ENCODE measurements around the gene MAT2A. TPM values are rescaled to one million over a fixed set of nuclear protein-coding genes. Genes with fewer than 3 reads are reported as not detected.

The MAT2A gene
- polyA plus RNA-seq, 4 donors, result 310 to 357 (median 338) TPM

Other genes with a start within 250 kb of the MAT2A start
- 100 to 1,000 TPM; 116 to 133 (median 127) TPM for gene TGOLN2, start 211.2 kb upstream of the MAT2A start, polyA plus RNA-seq (ENCODE audit: insufficient read length in 4 of 4)
- gene RETSAT, start 184.6 kb upstream of the MAT2A start, polyA plus RNA-seq (ENCODE audit: insufficient read length in 4 of 4), result 10 to 100 TPM; 13.4 to 26.5 (median 24.8) TPM
- gene ELMOD3, start 184.4 kb upstream of the MAT2A start, polyA plus RNA-seq (ENCODE audit: insufficient read length in 4 of 4), result 10 to 100 TPM; 23.9 to 27.7 (median 25.7) TPM
- 100 to 1,000 TPM; 103 to 130 (median 116) TPM for gene CAPG, start 128.8 kb upstream of the MAT2A start, polyA plus RNA-seq (ENCODE audit: insufficient read length in 4 of 4)
- under 1 TPM; 0.24 to 0.62 (median 0.56) TPM for gene SH2D6, start 120.5 kb upstream of the MAT2A start, polyA plus RNA-seq (ENCODE audit: insufficient read length in 4 of 4)
- gene GGCX, start 22.3 kb downstream of the MAT2A start, polyA plus RNA-seq (ENCODE audit: insufficient read length in 4 of 4), result 10 to 100 TPM; 39.1 to 45.8 (median 42.2) TPM
- 100 to 1,000 TPM in 2 of 4 donors, 10 to 100 TPM in 2; 90.7 to 106 (median 101) TPM for gene VAMP8, start 38.4 kb downstream of the MAT2A start, polyA plus RNA-seq (ENCODE audit: insufficient read length in 4 of 4)
- 10 to 100 TPM; 40.5 to 50.8 (median 42.5) TPM for gene VAMP5, start 45.3 kb downstream of the MAT2A start, polyA plus RNA-seq (ENCODE audit: insufficient read length in 4 of 4)
- gene RNF181, start 56.6 kb downstream of the MAT2A start, polyA plus RNA-seq (ENCODE audit: insufficient read length in 4 of 4), result 100 to 1,000 TPM; 137 to 157 (median 139) TPM
- 10 to 100 TPM; 35.1 to 43.3 (median 37.9) TPM for gene TMEM150A, start 63.5 kb downstream of the MAT2A start, polyA plus RNA-seq (ENCODE audit: insufficient read length in 4 of 4)
- gene C2orf68, start 72.9 kb downstream of the MAT2A start, polyA plus RNA-seq (ENCODE audit: insufficient read length in 4 of 4), result 10 to 100 TPM; 55.0 to 67.0 (median 59.8) TPM
- gene USP39, start 77.0 kb downstream of the MAT2A start, polyA plus RNA-seq (ENCODE audit: insufficient read length in 4 of 4), result 10 to 100 TPM; 68.7 to 69.8 (median 69.3) TPM
- gene SFTPB, start 129.0 kb downstream of the MAT2A start, polyA plus RNA-seq (ENCODE audit: insufficient read length in 4 of 4), result under 1 TPM in 3 of 4 donors, not detected in 1; 0.09 to 0.57 (median 0.14) TPM
- gene GNLY, start 155.2 kb downstream of the MAT2A start, polyA plus RNA-seq (ENCODE audit: insufficient read length in 4 of 4), result under 1 TPM in 3 of 4 donors, not detected in 1; 0.36 to 0.63 (median 0.51) TPM
- 10 to 100 TPM; 12.0 to 17.1 (median 13.4) TPM for gene ATOH8, start 214.8 kb downstream of the MAT2A start, polyA plus RNA-seq (ENCODE audit: insufficient read length in 4 of 4)

All from right renal pelvis (tissue), 4 donors.